ENCODE data around the gene MEGF6.

DNA sequence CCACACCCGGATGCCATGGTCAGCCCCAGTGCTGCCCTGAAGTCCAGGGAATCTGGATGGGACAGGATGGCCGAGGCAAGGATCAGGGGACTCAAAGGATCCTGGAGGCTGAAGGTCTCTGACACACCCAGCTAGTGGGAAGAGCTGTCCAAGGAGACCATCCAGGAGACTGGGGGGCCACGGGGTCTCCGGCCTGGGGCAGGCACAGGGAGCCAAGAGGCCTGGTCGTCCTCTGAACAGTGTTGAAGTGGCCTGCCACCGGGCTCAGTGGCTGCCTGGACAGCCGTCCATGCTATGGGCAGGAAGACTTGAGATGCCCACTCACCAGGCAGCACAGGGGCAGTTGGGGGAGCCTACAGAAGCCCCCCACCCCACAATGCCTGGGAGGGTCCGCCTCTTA, 41.9 kb downstream of the MEGF6 start:
- TF ChIP-seq EZH2 (IDR thresholded peaks at IDR 0.05) = no peak
- no peak for TF ChIP-seq POLR2AphosphoS5 (IDR thresholded peaks at IDR 0.05; ENCODE audit: borderline replicate concordance, low read depth, low read length)
